WTC11 (cell line): ENCODE measurements around the gene CARMIL1. TPM values are rescaled to one million over a fixed set of nuclear protein-coding genes. Genes with fewer than 3 reads are reported as not detected.

Experiments used
- ATAC-seq: fragments of 200-7000 bp; cut with Tn5 transposase; 2 replicates; pipeline ENCODE4 v1.10.0; 2021; ENCODE audit warnings: mild to moderate bottlenecking, moderate library complexity
- CTCF ChIA-PET: fragments of 300-600 bp; sonication (Branson Sonifier 250); formaldehyde crosslinking; loops from one replicate; lab custom pipeline; 2021; ENCODE audit warnings: antibody characterized with exemption; lab: Charles Lee
- POLR2A ChIA-PET: fragments of 350-600 bp; sonication (Branson Sonifier 250); formaldehyde crosslinking; loops from one replicate; lab custom pipeline; 2021; ENCODE audit warnings: antibody characterized with exemption; lab: Charles Lee
- DNase-seq: peaks from one replicate; pipeline ENCODE4 v3.0.0; 2021; ENCODE audit warnings: low spot score
- H3K27ac Mint-ChIP-seq: 2 replicates; pipeline ENCODE4 v1.8.0; 2021; ENCODE audit warnings: mixed read lengths
- H3K27me3 Mint-ChIP-seq: 2 replicates; pipeline ENCODE4 v1.8.0; 2021; ENCODE audit warnings: low read depth, mild to moderate bottlenecking, moderate library complexity, mixed read lengths
- H3K36me3 Mint-ChIP-seq: 2 replicates; pipeline ENCODE4 v1.8.0; 2021; ENCODE audit warnings: mixed read lengths
- H3K4me1 Mint-ChIP-seq: 2 replicates; pipeline ENCODE4 v1.8.0; 2022; ENCODE audit warnings: mixed read lengths
- H3K4me3 Mint-ChIP-seq: 2 replicates; pipeline ENCODE4 v1.8.0; 2021; ENCODE audit warnings: mild to moderate bottlenecking, moderate library complexity, mixed read lengths
- H3K9me3 Mint-ChIP-seq: 2 replicates; pipeline ENCODE4 v1.8.0; 2021; ENCODE audit warnings: mixed read lengths
- FOXJ3 ChIP-seq: sonication (generic); formaldehyde crosslinking; IDR thresholded peaks from 2 replicates; pipeline ENCODE4 v1.9.0; 2021; ENCODE audit warnings: missing genetic modification reagents, mild to moderate bottlenecking, borderline replicate concordance
- FOXK1 ChIP-seq: sonication (generic); formaldehyde crosslinking; IDR thresholded peaks from 2 replicates; pipeline ENCODE4 v1.8.0; 2022; ENCODE audit warnings: mild to moderate bottlenecking, moderate library complexity, missing genetic modification reagents
- JUN ChIP-seq: sonication (generic); formaldehyde crosslinking; IDR thresholded peaks from 2 replicates; pipeline ENCODE4 v1.8.0; 2023; ENCODE audit warnings: mild to moderate bottlenecking, missing genetic modification reagents
- KAT7 ChIP-seq: sonication (generic); formaldehyde crosslinking; IDR thresholded peaks from 2 replicates; pipeline ENCODE4 v1.8.1; 2023; ENCODE audit warnings: missing genetic modification reagents, mild to moderate bottlenecking, borderline replicate concordance
- MYBL2 ChIP-seq: sonication (generic); formaldehyde crosslinking; IDR thresholded peaks from 2 replicates; pipeline ENCODE4 v1.8.1; 2023; ENCODE audit warnings: mild to moderate bottlenecking, moderate library complexity, missing genetic modification reagents
- NFYB ChIP-seq: sonication (generic); formaldehyde crosslinking; conservative IDR thresholded peaks from 2 replicates; pipeline ENCODE4 v1.8.0; 2022; ENCODE audit warnings: low read depth, missing genetic modification reagents
- NR1H2 ChIP-seq: sonication (generic); formaldehyde crosslinking; IDR thresholded peaks from 2 replicates; pipeline ENCODE4 v1.9.0; 2021; ENCODE audit warnings: mild to moderate bottlenecking, moderate library complexity, missing genetic modification reagents
- PRDM15 ChIP-seq: sonication (generic); formaldehyde crosslinking; IDR thresholded peaks from 2 replicates; pipeline ENCODE4 v1.8.0; 2022; ENCODE audit warnings: missing genetic modification reagents
- SP1 ChIP-seq: sonication (generic); formaldehyde crosslinking; conservative IDR thresholded peaks from 2 replicates; pipeline ENCODE4 v1.8.1; 2022; ENCODE audit warnings: missing genetic modification reagents
- USF1 ChIP-seq: sonication (generic); formaldehyde crosslinking; IDR thresholded peaks from 2 replicates; pipeline ENCODE4 v1.8.0; 2022; ENCODE audit warnings: mild to moderate bottlenecking, missing genetic modification reagents
- ZMAT4 ChIP-seq: fragments of 250-450 bp; sonication (Bioruptor Pico); IDR thresholded peaks from 2 replicates; pipeline ENCODE4 v1.9.0; 2021; ENCODE audit warnings: mild to moderate bottlenecking
- ZNF232 ChIP-seq: sonication (generic); formaldehyde crosslinking; IDR thresholded peaks from 2 replicates; pipeline ENCODE4 v1.8.0; 2022; ENCODE audit warnings: mild to moderate bottlenecking, missing genetic modification reagents
- ZNF317 ChIP-seq: sonication (generic); formaldehyde crosslinking; IDR thresholded peaks from 2 replicates; pipeline ENCODE4 v1.8.1; 2023; ENCODE audit warnings: low read depth, mild to moderate bottlenecking, moderate library complexity, missing genetic modification reagents, borderline replicate concordance
- ZNF416 ChIP-seq: fragments of 250-450 bp; sonication (Bioruptor Pico); IDR thresholded peaks from 2 replicates; pipeline ENCODE4 v1.9.0; 2021; ENCODE audit warnings: mild to moderate bottlenecking, inconsistent platforms
- ZNF532 ChIP-seq: fragments of 250-450 bp; sonication (Bioruptor Pico); IDR thresholded peaks from 2 replicates; pipeline ENCODE4 v1.9.0; 2021; ENCODE audit warnings: mild to moderate bottlenecking, borderline replicate concordance
- total RNA-seq: library from RNA; stranded (reverse); gene quantifications from 3 replicates; pipeline ENCODE4 v1.2.3, GENCODE V29; 2021

CARMIL1 gene
- total RNA-seq, 1 experiment from 2014 or later: 36.2 TPM

GRCh38 chr6:25233226-25233625, 45.9 kb upstream of the CARMIL1 start:
- Mint-ChIP-seq H3K4me1 (no peaks in the 10 kb centered on the region), H3K36me3 (no peaks in the 10 kb centered on the region), H3K9me3 (no peaks in the 10 kb centered on the region), H3K27me3 (no peaks in the 10 kb centered on the region), H3K4me3 (no peak overlapping the region), H3K27ac (no peak overlapping the region)
- TF ChIP-seq MYBL2 (CRISPR knock-in tag) (no peak), ZMAT4 (no peak), ZNF532 (CRISPR knock-in tag) (no peak), ZNF416 (CRISPR knock-in tag) (no peak), PRDM15 (CRISPR knock-in tag) (no peak)
- POLR2A ChIA-PET: no interaction called here
- DNase-seq: no peak
- CTCF ChIA-PET: interaction anchor here (0.7 to 2.7 kb wide), 3 partner anchors 10 to 32 kb away, joined by 3 to 9 read pairs (median 7); no protein-coding TSS in a partner anchor
- ATAC-seq: no peak

GRCh38 chr6:25237579-25237978, 41.6 kb upstream of the CARMIL1 start:
- no peaks in the 10 kb centered on the region for H3K27me3 Mint-ChIP-seq
- no peak for TF ChIP-seq USF1
- no peak for TF ChIP-seq SP1 (CRISPR knock-in tag)
- TF ChIP-seq ZNF232 (CRISPR knock-in tag): no peak
- TF ChIP-seq, all 79 proteins: peak for 0
- Mint-ChIP-seq H3K4me1 (no peaks in the 10 kb centered on the region), H3K4me3 (no peak overlapping the region), H3K27ac (no peak overlapping the region), H3K9me3 (peaks cover 3% of the 10 kb centered on the region; the same call in 1 of the 2 replicates), H3K36me3 (no peaks in the 10 kb centered on the region)
- ChIA-PET CTCF (no interaction called here), POLR2A (no interaction called here)
- DNase-seq (no peak), ATAC-seq (no peak)

- no peaks in the 10 kb centered on the region for H3K36me3 Mint-ChIP-seq
- TF ChIP-seq NFYB (CRISPR knock-in tag) (no peak), FOXJ3 (no peak), NR1H2 (CRISPR knock-in tag) (no peak), JUN (CRISPR knock-in tag) (no peak), ZMAT4 (no peak), ZNF416 (CRISPR knock-in tag) (no peak), ZNF317 (CRISPR knock-in tag) (no peak), MYBL2 (CRISPR knock-in tag) (no peak), FOXK1 (CRISPR knock-in tag) (no peak), KAT7 (CRISPR knock-in tag) (no peak)
- ATAC-seq (no peak), DNase-seq (no peak)
- POLR2A ChIA-PET: no interaction called here
- peaks cover 7% of the 10 kb centered on the region; the same call in 1 of the 2 replicates for H3K4me1 Mint-ChIP-seq
- no peak overlapping the region for H3K27ac Mint-ChIP-seq
- CTCF ChIA-PET: no interaction called here
- H3K9me3 Mint-ChIP-seq: peaks cover 6% of the 10 kb centered on the region; the same call in 1 of the 2 replicates
- H3K27me3 Mint-ChIP-seq: no peaks in the 10 kb centered on the region
- H3K4me3 Mint-ChIP-seq: no peak overlapping the region
Observed at GRCh38 chr6:25239059-25239458, 40.1 kb upstream of the CARMIL1 start.
